Measurements from ENCODE around the gene OAF. TPM values are rescaled to one million over a fixed set of nuclear protein-coding genes. Genes with fewer than 3 reads are reported as not detected.

The OAF gene
- total and polyA plus RNA-seq, 9 of the 15 experiments (the other 6 are each of a cell fraction or from before 2014, with no cell fraction given) = 1.1 to 21.6 (median 7.5) TPM

DNA sequence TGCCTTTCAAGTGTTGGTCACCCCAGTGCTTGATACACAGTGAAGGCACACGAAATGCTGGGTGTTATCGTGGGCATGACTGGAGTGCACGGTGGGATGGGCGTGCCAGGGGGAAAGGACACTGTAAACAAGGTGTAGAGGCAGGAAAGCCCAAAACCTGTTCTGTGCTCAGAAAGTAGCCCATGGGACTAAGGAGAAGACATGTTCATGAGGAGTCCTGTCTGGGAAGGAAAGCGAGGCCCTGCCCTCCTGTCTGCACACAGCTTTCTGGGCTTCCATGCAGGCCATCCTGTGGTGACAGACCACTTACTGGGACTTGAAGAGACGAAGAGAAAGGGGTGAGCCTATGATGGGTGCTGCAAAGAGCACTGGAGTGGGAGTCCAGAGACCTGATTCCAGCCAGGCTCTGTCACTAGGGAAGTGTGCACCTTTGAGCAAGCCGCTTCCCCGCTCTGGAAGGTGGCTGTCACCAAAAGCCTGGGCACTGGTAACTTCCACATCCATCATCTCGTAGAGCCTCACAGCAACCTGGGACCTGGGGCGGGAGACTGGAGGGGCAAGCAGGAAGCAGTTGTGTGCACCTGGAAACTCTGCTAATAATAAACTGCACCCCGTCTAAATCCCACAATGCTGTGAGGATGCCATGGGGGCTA, 28.3 kb downstream of the OAF start:
- Histone ChIP-seq H3K27ac (ENCODE audit: extremely low read depth, low read depth, low read length) (no peak overlapping the region), H3K9me3 (replicated peaks; ENCODE audit: control insufficient read depth, insufficient read depth, low read depth, low read length) (no peaks in the 10 kb centered on the region), H2AFZ (ENCODE audit: low read depth, low read length) (no peak overlapping the region), H3K36me3 (ENCODE audit: control insufficient read depth, insufficient read depth, low read length) (no peaks in the 10 kb centered on the region), H3K27me3 (ENCODE audit: control insufficient read depth in 2 of 2, insufficient read depth in 2 of 2, low read length in 2 of 2) (peaks cover 14 to 56% of the 10 kb centered on the region in 2 experiments; a peak in 3 of 5 replicates), H3K79me2 (ENCODE audit: control insufficient read depth, insufficient read depth, low read length) (no peaks in the 10 kb centered on the region), H3K4me2 (ENCODE audit: insufficient read depth, low read length) (no peak overlapping the region), H4K20me1 (replicated peaks; ENCODE audit: control insufficient read depth, insufficient read depth, low read length) (peaks cover 22% of the 10 kb centered on the region), H3K4me3 (no peak overlapping the region), H3K9me1 (ENCODE audit: control insufficient read depth, insufficient read depth, low read length) (peaks cover 2% of the 10 kb centered on the region), H3K4me1 (replicated peaks in 1 of 2; ENCODE audit: control insufficient read depth in 2 of 2, insufficient read depth in 2 of 2, low read length in 2 of 2) (0 out of 5 replicates have a peak, but pooled peaks cover 0 to 3% of the 10 kb centered on the region in 2 experiments), H3K9ac (ENCODE audit: insufficient read depth in 1 of 2, low read depth in 2 of 2, low read length in 2 of 2) (no peak overlapping the region)
- no peak for ATAC-seq
- in situ Hi-C loops (cut with MboI) = loop anchor here (5.0 kb wide), 1 partner anchor 68 kb away; no protein-coding TSS in a partner anchor
- no peak for DNase-seq (ENCODE audit: extremely low read depth in 1 of 4, low spot score in 3 of 4)
- intact Hi-C loops (cut with micrococcal nuclease) = no loop called here
- 4% methylated on average over 10 of the region's 11 CpGs for WGBS (ENCODE audit: insufficient coverage, low coverage, missing lambda C conversion rate)
- FAIRE-seq = no peak
- BruUV-seq (replicated peaks) = no TSS peak
- ChIA-PET POLR2A (interaction anchor here (0.8 kb wide), 2 partner anchors 31 to 68 kb away, joined by 3 to 4 read pairs; no protein-coding TSS in a partner anchor), CTCF (ENCODE audit: low intra/inter-chr PET ratio) (interaction anchor here (1.1 kb wide), 1 partner anchor 63 kb away, joined by 4 read pairs; no protein-coding TSS in a partner anchor)
- TF ChIP-seq, protein P1, sequence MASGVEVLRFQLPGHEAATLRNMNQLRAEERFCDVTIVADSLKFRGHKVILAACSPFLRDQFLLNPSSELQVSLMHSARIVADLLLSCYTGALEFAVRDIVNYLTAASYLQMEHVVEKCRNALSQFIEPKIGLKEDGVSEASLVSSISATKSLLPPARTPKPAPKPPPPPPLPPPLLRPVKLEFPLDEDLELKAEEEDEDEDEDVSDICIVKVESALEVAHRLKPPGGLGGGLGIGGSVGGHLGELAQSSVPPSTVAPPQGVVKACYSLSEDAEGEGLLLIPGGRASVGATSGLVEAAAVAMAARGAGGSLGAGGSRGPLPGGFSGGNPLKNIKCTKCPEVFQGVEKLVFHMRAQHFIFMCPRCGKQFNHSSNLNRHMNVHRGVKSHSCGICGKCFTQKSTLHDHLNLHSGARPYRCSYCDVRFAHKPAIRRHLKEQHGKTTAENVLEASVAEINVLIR (CRISPR knock-in tag; IDR thresholded peaks at IDR 0.05) = no peak
- TF ChIP-seq ZBTB1 (CRISPR knock-in tag; IDR thresholded peaks at IDR 0.05; ENCODE audit: borderline replicate concordance, low read depth) = no peak
- TF ChIP-seq, protein P2, sequence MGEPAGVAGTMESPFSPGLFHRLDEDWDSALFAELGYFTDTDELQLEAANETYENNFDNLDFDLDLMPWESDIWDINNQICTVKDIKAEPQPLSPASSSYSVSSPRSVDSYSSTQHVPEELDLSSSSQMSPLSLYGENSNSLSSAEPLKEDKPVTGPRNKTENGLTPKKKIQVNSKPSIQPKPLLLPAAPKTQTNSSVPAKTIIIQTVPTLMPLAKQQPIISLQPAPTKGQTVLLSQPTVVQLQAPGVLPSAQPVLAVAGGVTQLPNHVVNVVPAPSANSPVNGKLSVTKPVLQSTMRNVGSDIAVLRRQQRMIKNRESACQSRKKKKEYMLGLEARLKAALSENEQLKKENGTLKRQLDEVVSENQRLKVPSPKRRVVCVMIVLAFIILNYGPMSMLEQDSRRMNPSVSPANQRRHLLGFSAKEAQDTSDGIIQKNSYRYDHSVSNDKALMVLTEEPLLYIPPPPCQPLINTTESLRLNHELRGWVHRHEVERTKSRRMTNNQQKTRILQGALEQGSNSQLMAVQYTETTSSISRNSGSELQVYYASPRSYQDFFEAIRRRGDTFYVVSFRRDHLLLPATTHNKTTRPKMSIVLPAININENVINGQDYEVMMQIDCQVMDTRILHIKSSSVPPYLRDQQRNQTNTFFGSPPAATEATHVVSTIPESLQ (CRISPR knock-in tag; IDR thresholded peaks at IDR 0.05) = no peak

Data from K562 (cell line).